Hematopoietic multipotent progenitor cell (in vitro differentiated cells): Measurements from ENCODE around the gene LPP. TPM values are rescaled to one million over a fixed set of nuclear protein-coding genes. Genes with fewer than 3 reads are reported as not detected.

Source experiments
- DNase-seq, 3 donors: peaks; one replicate each; pipeline ENCODE4 v3.0.0-alpha.2; 2011 to 2015; ENCODE audit warnings: low read depth in 2 of 3, low spot score in 2 of 3
- total RNA-seq: library from RNA; depleted of rRNA; stranded (reverse); fragments of >200 nt; gene quantifications from one replicate; pipeline ENCODE4 v1.2.3, GENCODE V29; 2012

Gene LPP
- total RNA-seq, 1 donor: 11.6 TPM

DNA sequence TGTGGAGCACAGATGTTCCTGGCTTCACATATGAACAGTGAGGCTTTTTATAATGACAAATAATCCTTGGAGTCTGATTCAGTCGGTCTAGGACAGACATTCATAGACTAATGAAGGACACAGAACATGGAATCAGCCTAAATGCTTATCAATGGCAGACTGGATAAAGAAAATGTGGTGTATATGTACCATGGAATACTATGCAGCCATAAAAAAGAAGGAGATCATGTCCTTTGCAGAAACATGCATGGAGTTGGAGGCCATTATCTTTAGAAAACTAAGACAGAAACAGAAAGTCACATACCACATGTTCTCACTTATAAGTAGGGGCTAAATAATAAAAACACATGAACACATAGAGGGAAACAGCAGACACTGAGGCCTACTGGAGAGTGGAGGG, 19.9 kb upstream of the LPP start:
- no peak for DNase-seq

DNA sequence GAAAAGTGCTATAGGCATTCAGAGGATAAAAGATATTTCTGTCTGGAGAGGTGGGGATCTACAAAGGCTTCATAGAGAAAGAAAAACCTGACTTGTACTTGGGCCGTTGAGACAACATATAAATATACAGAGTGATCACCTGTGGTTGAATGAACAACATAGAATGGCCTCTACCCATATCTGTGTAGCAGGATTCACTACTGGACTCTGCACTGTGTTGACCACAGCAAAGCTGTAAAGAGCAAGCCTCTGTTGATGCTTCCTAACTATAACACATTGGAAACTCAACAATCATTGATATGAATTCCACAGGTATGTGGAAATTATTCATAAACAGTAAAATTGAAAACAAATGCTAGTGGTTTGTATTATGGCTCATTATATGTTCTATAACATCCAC, 19.1 kb upstream of the LPP start:
- no peak for DNase-seq

DNA sequence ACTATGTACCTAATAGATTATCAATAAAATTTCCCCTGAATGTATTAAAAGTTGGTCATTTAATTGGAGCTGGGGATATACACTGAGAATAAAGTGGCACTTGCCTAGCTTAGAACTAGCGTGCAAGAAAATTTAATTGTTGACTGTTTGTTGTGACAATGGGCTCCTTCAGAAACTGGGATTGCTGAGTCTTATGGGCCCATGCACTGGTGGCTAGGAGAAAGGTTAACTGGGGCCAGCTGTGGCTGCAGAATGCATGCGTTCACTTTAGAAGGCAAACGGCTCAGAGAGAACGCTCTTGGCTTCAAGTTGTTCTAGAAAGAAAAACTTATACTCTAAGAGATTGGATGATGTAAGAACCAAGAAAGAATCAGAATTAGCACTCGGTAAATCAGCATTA, 18.7 kb upstream of the LPP start:
- no peak for DNase-seq

DNA sequence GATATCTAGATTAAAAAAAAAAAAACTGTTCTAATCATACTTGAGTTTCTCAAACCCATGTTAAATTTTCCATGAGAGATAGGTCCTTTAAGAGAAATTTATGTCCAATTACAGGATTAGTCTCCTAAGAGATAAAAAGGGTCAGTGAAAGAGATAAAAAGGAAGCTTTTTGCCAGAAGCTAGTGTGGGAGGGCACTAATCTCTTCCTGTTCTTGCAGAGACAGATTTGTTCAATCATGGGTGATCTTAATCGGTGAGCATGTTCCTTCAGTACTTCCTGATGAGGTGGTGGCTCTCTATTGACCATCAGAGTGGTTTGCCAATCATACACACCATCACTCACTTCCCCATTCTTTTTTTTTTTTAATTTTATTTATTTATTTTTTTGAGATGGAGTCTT, 16.9 kb upstream of the LPP start:
- DNase-seq: peak in 1 of 3 donors; percentile 24

DNA sequence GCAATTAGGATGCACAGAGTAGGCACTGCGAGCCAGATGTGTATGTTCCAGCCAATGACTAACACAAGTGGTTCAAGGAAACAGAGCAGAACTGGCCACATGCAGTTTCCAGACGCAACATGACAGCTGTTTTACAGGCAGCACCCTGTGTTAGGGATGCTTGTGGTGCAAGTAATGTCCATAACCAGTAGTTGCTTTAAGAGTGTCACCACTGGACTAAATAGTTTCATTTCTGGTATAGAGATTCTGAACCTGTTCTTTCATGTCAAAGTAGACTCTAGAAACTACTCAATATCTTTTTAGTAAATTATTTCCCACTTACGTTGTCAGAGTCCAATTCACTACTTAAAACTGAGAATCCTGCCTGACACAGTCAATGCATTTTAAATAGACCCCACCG, 14.5 kb upstream of the LPP start:
- DNase-seq: no peak

DNA sequence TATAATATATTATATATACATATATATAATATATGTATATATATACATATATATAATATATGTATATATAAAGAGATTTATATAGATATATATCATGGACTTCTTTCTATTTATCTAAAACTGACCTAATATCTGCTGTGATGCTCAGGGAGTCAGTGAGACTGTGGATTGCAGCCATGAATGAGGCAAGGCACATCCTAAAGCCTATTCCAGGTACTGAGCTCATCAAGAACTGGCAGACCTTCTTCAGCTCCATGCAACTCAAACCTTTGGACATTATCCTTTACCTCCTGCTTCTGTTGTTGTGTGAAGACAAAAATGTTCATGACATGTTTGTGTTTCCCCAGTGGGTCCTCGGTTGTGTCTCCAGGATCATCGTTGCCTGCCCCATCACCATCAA, 7.7 kb upstream of the LPP start:
- DNase-seq: no peak

DNA sequence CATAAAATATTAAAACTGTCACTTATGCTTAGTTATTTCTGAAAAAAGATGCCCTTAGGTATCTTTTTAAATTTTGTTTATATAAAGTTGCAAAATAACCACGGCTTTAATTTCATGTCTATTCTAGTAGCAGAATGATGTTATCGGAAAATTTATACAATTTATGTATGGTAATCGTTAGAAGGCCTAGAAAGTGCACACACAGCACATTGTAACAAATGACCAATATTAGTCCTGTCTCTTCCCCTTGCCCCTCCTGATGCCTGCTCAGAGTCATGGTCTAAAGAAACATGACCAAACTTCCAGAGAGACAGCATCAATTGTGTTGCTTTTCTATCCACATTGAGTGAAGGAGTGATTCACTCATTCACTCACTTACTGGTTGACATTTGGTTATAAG, 6.2 kb upstream of the LPP start:
- no peak for DNase-seq

DNA sequence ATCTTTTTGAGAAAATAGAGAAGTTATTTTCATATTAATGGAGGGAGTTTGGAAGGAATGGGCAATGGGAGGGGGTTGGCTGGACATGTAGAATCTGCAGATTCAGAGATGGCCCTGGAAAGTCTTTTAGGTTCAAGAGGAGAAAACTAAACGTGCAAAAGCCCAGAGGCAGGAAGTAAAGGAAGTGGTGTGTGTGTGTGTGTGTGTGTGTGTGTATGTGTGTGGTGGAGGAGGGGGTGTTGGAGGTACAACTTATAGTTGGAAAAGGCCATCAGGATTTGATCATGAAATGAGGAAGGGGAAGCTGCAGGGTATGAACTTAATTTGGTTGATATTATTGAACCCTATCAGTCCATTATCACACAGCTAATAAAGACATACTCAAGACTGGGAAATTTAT, 5.6 kb upstream of the LPP start:
- no peak for DNase-seq

DNA sequence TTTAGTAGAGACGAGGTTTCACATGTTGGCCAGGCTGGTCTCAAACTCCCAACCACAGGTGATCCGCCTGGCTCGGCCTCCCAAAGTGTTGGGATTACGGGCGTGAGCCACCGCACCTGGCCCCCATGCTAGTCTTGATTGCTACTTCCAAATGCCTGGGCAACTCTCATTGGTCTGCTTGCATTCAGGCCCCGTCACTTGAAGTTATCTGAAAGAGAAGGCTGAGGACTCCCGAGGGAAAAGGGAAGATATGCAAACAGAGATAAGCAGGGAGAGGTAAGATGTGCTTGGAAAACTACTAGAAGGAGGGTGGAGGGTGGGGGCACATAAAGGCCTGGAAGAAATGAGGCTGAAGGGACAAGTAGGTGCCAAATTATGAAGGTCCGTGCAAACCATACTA, 4.4 kb upstream of the LPP start:
- no peak for DNase-seq

DNA sequence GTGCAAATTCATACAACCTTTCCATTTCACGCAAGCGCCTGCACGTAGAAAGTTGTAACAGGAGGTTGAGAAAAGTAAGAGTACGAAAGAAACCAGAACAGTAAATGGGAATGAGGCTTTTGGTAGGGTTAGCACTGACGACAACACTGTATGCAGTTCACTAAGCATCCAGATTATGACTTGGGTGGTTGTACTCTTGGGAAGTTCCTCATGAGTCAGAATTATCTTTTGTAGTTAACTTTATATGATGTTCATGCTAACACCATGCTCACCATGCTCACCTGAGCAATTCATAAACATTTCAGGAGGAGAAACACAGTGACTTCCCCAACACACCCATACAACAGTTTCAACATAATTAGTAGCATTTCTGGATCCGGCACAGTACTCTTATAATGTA, 3.0 kb upstream of the LPP start:
- no peak for DNase-seq

DNA sequence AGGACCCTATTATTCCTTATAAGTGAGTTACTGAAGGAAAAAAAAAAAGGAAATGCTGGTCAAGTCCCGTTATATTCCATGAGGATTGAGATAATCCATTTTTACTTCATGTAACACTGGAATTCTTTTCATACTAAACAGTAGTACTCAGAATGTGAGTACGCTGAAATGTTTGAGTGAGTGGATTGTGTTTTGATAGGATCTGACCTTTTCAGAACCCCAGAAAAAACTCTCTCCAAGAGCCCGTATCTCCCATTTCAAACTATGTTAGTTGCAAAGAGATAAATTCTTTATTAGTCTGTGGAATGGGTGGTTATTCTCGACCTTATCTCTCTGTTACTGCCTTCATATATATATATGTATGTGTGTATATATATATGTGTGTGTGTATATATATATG, 2.5 kb upstream of the LPP start:
- no peak for DNase-seq

DNA sequence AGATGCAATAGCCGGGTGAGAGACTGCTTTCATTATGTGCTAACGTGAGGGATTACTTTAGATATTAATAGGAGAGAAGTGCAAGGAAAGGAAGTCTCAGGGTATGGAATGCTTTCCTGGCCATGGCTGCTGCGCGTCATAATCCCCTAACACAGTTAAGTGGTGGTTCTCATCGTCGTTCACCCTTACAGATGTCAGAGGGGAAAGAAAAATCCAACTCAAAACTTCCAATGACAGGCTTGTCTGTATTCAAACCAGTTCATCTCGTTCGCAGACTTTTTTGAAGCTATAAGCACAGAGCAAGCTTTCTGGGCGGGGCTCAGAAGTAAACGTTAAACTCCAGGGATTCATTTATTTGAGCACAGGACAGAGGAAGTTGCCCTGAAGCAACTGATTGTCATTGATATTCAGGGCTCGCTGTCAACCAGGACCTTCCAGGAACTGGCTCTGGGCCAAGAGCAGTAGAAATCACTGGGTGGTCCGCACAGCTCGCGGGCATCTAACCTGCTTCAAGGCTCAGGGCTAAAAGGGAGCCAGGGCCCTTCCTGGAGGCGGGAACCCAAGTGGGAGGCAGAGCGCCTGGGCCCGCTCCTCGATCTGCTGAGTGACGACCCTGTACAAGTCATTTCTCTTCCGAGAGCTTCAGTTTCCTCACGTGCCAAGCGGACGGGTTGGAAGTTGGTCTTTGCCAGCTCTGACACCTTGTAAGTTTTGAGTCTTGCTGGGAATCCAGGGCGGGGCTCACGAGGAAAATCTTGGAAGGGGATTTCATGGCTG, 1.1 kb upstream of the LPP start:
- peak in 2 of 3 donors; percentile 17 to 19 for DNase-seq

DNA sequence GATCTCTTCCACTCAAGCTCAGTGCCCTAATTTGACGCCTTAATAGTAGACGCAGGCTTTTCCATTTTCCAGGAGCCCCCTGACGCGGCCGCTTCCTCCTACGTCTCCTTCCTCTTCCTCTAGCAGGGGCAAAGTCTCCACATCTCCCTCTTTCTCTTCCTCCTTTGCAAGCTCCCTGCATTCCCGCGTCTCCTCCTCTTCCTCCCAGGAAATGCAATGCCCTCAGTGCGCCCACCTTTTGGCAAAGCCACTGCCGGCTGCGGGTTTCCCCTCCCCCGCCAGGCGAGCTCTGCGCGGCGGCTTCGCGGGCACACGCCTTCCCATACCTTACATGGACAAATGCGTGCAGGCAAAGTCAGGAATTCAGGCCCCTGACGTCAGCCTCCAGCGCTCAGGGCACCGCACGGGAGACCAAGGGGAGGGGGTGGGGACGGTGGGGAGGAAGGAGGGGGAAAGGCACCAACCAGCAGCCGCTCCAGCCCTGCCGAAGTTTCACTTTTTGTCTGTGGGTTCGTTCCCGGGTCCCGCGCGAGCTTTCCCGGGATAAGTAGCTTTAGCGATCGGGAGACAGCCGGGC, 432 bp upstream of the LPP start:
- peak; percentile 33 to 71 (median 66) for DNase-seq

DNA sequence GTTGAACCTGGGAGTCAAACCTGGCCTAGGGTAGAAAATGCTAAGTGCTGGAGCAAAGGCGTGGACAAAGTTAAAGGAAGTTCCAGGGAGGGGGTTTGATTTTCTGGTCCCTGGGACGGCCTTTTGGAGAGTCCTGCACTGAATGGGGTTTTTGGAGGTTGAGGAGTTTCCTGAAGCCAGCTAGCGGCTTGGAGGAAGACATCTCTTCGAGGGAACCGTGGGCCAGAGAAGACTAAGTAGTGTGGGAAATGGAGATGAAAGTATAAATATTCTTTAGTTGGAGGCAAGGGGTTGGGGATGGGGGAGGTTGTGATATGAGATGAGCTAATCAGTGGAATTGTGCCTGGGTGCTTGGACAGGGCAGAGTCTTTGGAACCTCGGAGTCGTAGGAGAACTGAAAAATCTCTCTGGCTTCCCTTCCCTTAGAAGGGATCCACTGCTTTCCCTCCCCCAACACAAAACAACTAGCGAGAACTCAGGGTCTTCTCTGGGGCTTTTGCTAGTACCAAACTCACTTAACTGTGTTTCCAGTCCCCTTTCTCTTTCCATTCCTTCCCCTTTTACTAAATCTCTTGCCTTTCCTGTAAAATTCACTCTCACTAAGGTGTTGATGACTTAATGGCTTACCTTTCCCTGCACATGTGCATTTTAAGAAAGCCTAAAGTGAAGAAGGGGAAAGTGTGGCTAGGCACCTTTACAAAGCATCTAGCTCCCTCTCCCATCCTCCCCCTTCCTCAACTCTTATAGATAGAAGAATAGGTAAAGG, 1.0 kb downstream of the LPP start:
- DNase-seq: no peak

DNA sequence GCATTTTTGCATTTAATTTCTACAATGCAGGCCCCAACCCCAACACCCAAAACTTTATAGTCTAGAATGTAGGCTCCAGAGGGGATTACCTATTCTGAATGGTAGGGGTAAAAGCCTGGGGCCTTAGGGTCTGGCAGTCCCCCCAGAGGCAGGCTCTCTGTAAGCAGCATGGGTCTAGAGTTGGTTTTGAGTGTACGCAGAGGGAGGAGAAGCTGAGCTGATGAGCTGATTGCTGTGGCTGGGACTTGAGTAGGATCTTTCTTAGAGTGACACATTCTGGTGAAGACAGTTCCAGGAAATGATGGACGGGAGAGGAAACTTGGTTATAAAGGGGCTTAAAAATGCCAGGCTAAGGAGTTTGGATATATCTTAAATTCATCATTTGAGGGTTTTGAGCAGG, 2.1 kb downstream of the LPP start:
- no peak for DNase-seq

DNA sequence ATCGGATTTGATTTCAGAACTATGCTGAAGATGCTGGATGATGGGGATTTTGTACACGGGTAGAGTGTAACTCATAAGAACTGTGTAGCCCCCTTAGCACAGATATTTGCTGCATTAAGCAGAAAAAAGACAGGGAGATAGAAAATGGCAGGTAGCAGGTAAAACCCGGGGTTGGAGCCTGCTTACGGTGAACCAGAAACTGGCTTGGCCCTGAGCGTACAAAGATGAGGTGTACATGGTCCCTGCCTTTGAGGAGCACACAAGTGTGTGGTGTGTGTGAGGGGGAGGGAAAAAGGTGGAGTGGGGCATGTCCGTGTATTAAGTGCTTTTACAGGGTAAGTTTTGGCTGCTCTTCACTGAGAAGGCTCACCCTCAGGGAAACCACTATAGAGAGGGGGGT, 3.5 kb downstream of the LPP start:
- DNase-seq: no peak

DNA sequence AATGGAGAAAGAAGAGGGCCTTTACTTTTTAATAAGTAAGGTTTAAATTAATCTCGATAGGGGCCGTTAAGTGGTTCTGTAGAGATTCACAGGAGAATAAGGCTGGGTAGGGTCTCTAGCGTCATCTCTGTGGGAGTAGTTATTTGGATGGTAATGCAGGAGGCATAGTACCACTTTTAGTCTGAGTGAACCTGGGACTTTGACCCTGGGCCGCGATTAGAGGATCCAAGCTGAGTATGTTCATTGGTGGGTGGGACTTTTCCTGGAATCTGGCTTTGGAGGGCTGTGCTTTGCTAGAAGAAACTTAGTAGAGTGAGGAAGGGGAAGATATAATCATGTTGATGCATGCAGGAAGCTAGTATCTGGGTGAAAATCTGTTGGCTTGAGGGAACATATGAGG, 4.0 kb downstream of the LPP start:
- no peak for DNase-seq

DNA sequence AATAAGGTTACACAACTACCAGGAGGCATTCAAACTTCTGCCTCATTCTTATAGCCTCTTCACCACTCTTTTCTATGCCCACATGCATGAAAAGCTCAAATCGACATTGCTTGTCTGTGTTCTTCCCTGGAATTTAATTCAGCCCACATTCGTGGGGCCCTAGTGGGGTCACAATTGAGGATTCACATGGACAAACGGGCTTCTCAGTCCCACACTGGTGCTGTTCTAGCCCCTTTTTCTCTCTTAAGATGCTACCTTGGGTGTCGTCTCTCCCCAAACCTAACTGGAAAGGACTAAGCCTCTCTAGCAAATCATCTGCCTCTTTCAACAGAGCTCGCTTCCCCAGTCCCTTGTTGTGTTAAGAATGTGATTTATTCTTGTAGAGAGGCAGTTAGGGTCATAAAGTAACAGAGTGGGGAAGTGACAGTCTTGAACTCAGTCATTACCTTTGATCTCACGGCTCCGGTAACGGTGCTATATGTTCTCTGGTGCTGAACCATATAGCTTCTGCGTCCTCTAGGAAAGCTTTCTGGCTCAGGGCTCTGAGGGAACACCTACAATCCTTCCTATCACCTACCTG, 4.9 kb downstream of the LPP start:
- DNase-seq: no peak

DNA sequence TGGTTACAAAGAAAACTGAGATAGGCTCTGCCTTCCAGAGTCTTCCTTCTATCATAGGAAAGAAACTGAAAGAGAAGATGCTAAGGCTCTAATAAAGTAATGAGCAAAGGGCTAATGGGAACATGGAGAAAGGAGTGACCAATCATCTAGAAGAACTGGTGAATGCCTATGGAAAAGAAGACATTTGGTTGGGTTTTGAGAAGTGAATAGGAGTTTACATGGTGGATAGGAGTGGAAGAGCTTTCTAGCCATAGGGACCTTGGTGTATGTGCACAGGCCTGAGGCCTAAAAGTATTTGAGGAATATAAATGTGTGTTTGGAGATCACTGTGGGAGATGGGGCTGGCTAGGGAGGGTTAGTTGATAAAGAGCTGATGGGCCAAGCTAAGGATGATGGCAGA, 6.8 kb downstream of the LPP start:
- DNase-seq: no peak

DNA sequence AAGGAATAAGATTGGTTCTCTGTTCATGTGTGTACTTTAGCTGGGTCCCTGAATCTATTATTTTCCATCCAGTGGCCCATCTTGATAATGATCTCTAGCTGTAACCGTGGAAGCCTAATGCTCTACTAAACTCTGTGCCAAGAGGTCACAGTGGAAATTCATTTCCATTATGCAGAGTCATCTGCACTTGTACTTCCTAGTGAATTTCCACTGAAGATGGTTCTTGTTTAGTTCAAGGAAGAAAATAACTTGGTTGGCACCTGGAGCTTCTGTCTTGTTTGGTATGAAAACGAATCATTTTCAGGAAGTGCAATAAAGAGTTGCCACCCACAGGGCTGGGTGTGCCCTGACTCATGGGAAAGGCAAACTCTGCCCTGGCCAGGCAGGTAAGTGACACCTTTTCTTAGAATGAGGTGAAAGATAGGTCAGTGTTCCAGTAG, 10.3 kb downstream of the LPP start:
- DNase-seq: peak in 1 of 3 donors; percentile 29

DNA sequence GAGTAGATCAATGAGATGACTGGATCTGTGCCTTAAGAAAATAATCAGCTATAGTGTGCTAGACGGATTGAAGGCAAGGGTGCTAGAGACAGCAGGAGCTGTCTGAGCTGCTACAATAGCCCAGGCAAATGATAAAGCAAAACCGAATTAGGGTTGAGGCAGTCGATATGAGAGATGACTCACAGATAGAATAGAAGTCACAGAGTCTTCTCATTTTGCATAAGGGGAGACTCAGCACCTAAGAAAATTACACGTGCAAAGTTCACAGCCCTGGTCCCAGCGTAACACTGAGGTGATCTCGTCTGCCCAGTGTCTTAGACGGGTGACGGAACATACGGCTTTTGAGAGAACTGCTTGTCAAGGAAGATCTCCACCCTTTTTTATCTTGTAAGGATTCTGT, 11.6 kb downstream of the LPP start:
- DNase-seq: no peak

DNA sequence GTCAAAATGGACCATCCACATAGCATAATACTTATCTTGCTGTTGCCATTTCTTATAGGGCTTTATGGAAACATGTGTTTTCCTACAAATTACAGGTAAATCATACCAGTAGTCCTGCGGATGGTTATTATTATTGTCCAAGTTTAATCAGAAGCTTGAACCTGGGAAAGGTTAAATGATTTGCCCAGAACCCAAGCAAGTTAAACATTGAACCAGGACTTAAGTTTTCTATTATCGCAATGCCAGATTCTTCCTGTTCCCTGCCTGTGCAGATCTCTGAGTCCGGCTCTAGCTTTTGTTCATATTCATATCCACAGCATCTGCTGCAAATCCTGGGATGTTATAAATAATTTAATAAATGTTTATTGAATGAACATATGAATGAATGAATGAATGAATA, 12.5 kb downstream of the LPP start:
- DNase-seq: no peak
